Upper lobe of left lung (tissue), 4 donors: ENCODE measurements around the gene TBC1D23.

Source experiments
- EP300 ChIP-seq, 4 donors: sonication (generic); formaldehyde crosslinking; IDR thresholded peaks; one replicate each; pipeline ENCODE4 v1.5.1; 2017; ENCODE audit warnings: antibody characterized with exemption in 4 of 4, control low read depth in 2 of 4
- POLR2A ChIP-seq, 4 donors: fragments of 450-650 bp; IDR thresholded peaks; one replicate each; pipeline ENCODE4 v1.5.1; 2016 to 2017; ENCODE audit warnings: antibody characterized with exemption in 4 of 4, mild to moderate bottlenecking in 2 of 4
- TF ChIP-seq, protein P1 (sequence below), 6 experiments: fragments of 450-650 bp in 4 of 6; fragments of 200-600 bp in 2 of 6; sonication (generic) in 2 of 6; IDR thresholded peaks; one replicate each; pipeline ENCODE4 v1.5.1; 2016 to 2019; ENCODE audit warnings: antibody characterized with exemption in 6 of 6

DNA sequence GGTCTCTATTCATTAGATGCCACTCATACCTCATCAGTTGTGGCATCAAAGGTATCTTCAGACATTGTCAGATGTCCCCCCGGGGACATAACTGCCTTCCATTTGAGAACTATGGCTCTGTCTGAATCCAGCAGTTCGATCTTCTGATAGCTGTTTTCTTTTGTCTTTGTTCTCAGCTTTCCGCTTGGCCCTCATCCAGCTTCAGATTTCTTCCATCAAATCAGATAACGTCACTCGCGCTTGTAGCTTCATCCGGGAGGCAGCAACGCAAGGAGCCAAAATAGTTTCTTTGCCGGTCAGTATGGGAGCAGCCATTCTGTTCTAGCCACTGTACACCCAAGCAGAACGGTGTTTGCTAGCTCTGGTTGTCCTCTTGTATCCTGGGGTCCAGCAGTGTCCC lies 78.1 kb downstream of the TBC1D23 start:
- TF ChIP-seq EP300 (IDR thresholded peaks at IDR 0.05): no peak
- TF ChIP-seq, protein P1, sequence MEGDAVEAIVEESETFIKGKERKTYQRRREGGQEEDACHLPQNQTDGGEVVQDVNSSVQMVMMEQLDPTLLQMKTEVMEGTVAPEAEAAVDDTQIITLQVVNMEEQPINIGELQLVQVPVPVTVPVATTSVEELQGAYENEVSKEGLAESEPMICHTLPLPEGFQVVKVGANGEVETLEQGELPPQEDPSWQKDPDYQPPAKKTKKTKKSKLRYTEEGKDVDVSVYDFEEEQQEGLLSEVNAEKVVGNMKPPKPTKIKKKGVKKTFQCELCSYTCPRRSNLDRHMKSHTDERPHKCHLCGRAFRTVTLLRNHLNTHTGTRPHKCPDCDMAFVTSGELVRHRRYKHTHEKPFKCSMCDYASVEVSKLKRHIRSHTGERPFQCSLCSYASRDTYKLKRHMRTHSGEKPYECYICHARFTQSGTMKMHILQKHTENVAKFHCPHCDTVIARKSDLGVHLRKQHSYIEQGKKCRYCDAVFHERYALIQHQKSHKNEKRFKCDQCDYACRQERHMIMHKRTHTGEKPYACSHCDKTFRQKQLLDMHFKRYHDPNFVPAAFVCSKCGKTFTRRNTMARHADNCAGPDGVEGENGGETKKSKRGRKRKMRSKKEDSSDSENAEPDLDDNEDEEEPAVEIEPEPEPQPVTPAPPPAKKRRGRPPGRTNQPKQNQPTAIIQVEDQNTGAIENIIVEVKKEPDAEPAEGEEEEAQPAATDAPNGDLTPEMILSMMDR (IDR thresholded peaks at IDR 0.05): no peak
- TF ChIP-seq POLR2A (IDR thresholded peaks at IDR 0.05): no peak
